Astrocyte (in vitro differentiated cells and primary cell): Measurements from ENCODE around the gene MFNG. TPM values are rescaled to one million over a fixed set of nuclear protein-coding genes. Genes with fewer than 3 reads are reported as not detected.
"Not testable (repeated sequence)": the region's sequence is repeated elsewhere in the genome, so short reads cannot be mapped to it uniquely, and the experiment has no call there.

Source experiments
- DNase-seq: peaks from one replicate; pipeline ENCODE4 v3.0.0-alpha.2; 2010; ENCODE audit warnings: low read depth
- FAIRE-seq: peaks from 2 replicates; lab custom pipeline; 2011; peaks lifted over from hg19 to GRCh38; lab: Jason Lieb, UNC
- H2AFZ ChIP-seq: 2 replicates; pipeline ENCODE4 v1.6.0; 2012; ENCODE audit warnings: low read depth, low read length, inconsistent platforms
- H3K27ac ChIP-seq: 2 replicates; pipeline ENCODE4 v1.5.1; 2011; ENCODE audit warnings: low read depth, low read length, inconsistent platforms
- H3K27me3 ChIP-seq: 2 replicates; pipeline ENCODE4 v1.6.0; 2011; ENCODE audit warnings: low read length, inconsistent platforms; ENCODE audit not compliant: insufficient read depth
- H3K36me3 ChIP-seq: 2 replicates; pipeline ENCODE4 v1.5.1; 2011; ENCODE audit warnings: low read length, inconsistent platforms; ENCODE audit not compliant: insufficient read depth
- H3K4me1 ChIP-seq: 2 replicates; pipeline ENCODE4 v1.5.1; 2011; ENCODE audit warnings: low read length, inconsistent platforms; ENCODE audit not compliant: insufficient read depth
- H3K4me2 ChIP-seq: 2 replicates; pipeline ENCODE4 v1.6.0; 2012; ENCODE audit warnings: low read length, inconsistent platforms
- H3K4me3 ChIP-seq: 2 replicates; pipeline ENCODE4 v1.5.1; 2011; ENCODE audit warnings: low read depth, mild to moderate bottlenecking, low read length, inconsistent platforms; ENCODE audit not compliant: insufficient read depth
- H3K79me2 ChIP-seq: 2 replicates; pipeline ENCODE4 v1.6.0; 2012; ENCODE audit warnings: mild to moderate bottlenecking, low read length, inconsistent platforms; ENCODE audit not compliant: insufficient read depth
- H3K9ac ChIP-seq: 2 replicates; pipeline ENCODE4 v1.6.0; 2012; ENCODE audit warnings: mild to moderate bottlenecking, low read length, inconsistent platforms
- H3K9me3 ChIP-seq: 2 replicates; pipeline ENCODE4 v1.5.1; 2012; ENCODE audit warnings: low read depth, mild to moderate bottlenecking, low read length, inconsistent platforms; ENCODE audit not compliant: insufficient read depth
- H4K20me1 ChIP-seq: 2 replicates; pipeline ENCODE4 v1.6.0; 2012; ENCODE audit warnings: low read length, inconsistent platforms; ENCODE audit not compliant: insufficient read depth
- H3K27ac Mint-ChIP-seq: one replicate; pipeline ENCODE4 v1.8.0; 2021; ENCODE audit warnings: mild to moderate bottlenecking, mixed read lengths; ENCODE audit not compliant: unreplicated experiment
- H3K27me3 Mint-ChIP-seq: one replicate; pipeline ENCODE4 v1.8.0; 2021; ENCODE audit warnings: low read depth, mixed read lengths; ENCODE audit not compliant: unreplicated experiment
- H3K36me3 Mint-ChIP-seq: one replicate; pipeline ENCODE4 v1.8.0; 2021; ENCODE audit warnings: low read depth, mixed read lengths; ENCODE audit not compliant: unreplicated experiment
- H3K4me1 Mint-ChIP-seq: one replicate; pipeline ENCODE4 v1.8.0; 2021; ENCODE audit warnings: low read depth, mixed read lengths; ENCODE audit not compliant: unreplicated experiment
- H3K4me3 Mint-ChIP-seq: one replicate; pipeline ENCODE4 v1.8.0; 2021; ENCODE audit warnings: mild to moderate bottlenecking, moderate library complexity, mixed read lengths; ENCODE audit not compliant: unreplicated experiment
- H3K9me3 Mint-ChIP-seq: one replicate; pipeline ENCODE4 v1.8.0; 2021; ENCODE audit warnings: mild to moderate bottlenecking, mixed read lengths; ENCODE audit not compliant: unreplicated experiment
- EZH2 ChIP-seq: IDR thresholded peaks from 2 replicates; pipeline ENCODE4 v1.6.1; 2012; ENCODE audit warnings: mild to moderate bottlenecking, low read length, inconsistent platforms; ENCODE audit not compliant: insufficient read depth
- total RNA-seq: library from RNA; stranded (reverse); gene quantifications from 2 replicates; pipeline ENCODE4 v1.2.1, GENCODE V29; 2021
- TF ChIP-seq, protein P1 (sequence below): IDR thresholded peaks from 2 replicates; pipeline ENCODE4 v1.5.1; 2011; ENCODE audit warnings: low read depth, mild to moderate bottlenecking, inconsistent platforms, low read length, moderate library complexity; ENCODE audit not compliant: insufficient read depth

MFNG gene
- total RNA-seq, 1 donor from 2014 or later = 1.4 TPM

DNA sequence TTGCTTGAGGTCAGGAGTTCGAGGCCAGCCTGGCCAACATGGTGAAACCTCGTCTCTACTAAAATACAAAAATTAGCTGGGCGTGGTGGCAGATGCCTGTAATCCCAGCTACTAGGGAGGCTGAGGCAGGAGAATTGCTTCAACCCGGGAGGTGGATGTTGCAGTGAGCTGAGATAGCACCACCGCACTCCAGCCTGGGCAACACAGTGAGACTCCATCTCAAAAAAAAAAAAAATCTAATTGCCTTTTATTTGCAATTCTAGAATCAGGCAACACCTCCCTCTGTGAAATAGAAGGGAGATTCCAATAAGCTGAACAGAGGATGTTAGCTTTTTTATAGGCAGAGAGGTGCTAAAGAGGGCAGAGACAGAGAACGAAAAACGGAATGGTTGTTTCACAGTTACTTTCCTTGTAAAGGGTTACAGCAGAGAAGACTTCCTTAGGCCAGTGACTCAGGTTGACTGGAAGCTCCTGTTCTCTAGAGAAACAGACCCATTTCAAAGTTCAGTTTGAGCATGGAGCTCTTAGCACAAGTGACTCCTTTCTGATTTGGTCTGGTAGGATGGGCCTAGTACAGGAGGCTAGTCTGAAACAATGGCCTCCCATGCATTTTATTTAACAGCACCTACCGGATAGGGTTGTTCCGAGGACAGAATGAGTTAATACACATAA lies 41.0 kb upstream of the MFNG start:
- not testable (repeated sequence) for H3K27me3 Mint-ChIP-seq, H3K9ac ChIP-seq, H3K9me3 Mint-ChIP-seq, H3K36me3 ChIP-seq, H3K4me3 ChIP-seq, H3K27me3 ChIP-seq, FAIRE-seq, H3K4me3 Mint-ChIP-seq, H3K27ac ChIP-seq, H2AFZ ChIP-seq, DNase-seq, H3K4me2 ChIP-seq, H3K36me3 Mint-ChIP-seq, H3K9me3 ChIP-seq, H3K79me2 ChIP-seq, H3K27ac Mint-ChIP-seq, H4K20me1 ChIP-seq
- peaks cover 19% of the 10 kb centered on the region for H3K4me1 Mint-ChIP-seq
- H3K4me1 ChIP-seq = peaks cover 24% of the 10 kb centered on the region

- H3K4me1 Mint-ChIP-seq = peaks cover 25% of the 10 kb centered on the region
- Histone ChIP-seq H3K4me2 (peak overlapping the region; percentile 67), H3K27me3 (no peaks in the 10 kb centered on the region), H4K20me1 (no peaks in the 10 kb centered on the region), H3K9ac (peak overlapping the region; percentile 15), H3K27ac (peak overlapping the region; percentile 8), H2AFZ (no peak overlapping the region), H3K9me3 (no peaks in the 10 kb centered on the region), H3K36me3 (no peaks in the 10 kb centered on the region), H3K4me1 (peaks cover 24% of the 10 kb centered on the region), H3K79me2 (no peaks in the 10 kb centered on the region), H3K4me3 (no peak overlapping the region)
- no peak overlapping the region for H3K4me3 Mint-ChIP-seq
- H3K27ac Mint-ChIP-seq = no peak overlapping the region
- H3K36me3 Mint-ChIP-seq = peaks cover 2% of the 10 kb centered on the region
- TF ChIP-seq, protein P1, sequence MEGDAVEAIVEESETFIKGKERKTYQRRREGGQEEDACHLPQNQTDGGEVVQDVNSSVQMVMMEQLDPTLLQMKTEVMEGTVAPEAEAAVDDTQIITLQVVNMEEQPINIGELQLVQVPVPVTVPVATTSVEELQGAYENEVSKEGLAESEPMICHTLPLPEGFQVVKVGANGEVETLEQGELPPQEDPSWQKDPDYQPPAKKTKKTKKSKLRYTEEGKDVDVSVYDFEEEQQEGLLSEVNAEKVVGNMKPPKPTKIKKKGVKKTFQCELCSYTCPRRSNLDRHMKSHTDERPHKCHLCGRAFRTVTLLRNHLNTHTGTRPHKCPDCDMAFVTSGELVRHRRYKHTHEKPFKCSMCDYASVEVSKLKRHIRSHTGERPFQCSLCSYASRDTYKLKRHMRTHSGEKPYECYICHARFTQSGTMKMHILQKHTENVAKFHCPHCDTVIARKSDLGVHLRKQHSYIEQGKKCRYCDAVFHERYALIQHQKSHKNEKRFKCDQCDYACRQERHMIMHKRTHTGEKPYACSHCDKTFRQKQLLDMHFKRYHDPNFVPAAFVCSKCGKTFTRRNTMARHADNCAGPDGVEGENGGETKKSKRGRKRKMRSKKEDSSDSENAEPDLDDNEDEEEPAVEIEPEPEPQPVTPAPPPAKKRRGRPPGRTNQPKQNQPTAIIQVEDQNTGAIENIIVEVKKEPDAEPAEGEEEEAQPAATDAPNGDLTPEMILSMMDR = no peak
- no peak for TF ChIP-seq EZH2
- H3K9me3 Mint-ChIP-seq = no peaks in the 10 kb centered on the region
- H3K27me3 Mint-ChIP-seq = peaks cover 5% of the 10 kb centered on the region
- DNase-seq (no peak), FAIRE-seq (no peak)
These were observed 40.2 kb upstream of the MFNG start for GRCh38 chr22:37526376-37526775.

DNA sequence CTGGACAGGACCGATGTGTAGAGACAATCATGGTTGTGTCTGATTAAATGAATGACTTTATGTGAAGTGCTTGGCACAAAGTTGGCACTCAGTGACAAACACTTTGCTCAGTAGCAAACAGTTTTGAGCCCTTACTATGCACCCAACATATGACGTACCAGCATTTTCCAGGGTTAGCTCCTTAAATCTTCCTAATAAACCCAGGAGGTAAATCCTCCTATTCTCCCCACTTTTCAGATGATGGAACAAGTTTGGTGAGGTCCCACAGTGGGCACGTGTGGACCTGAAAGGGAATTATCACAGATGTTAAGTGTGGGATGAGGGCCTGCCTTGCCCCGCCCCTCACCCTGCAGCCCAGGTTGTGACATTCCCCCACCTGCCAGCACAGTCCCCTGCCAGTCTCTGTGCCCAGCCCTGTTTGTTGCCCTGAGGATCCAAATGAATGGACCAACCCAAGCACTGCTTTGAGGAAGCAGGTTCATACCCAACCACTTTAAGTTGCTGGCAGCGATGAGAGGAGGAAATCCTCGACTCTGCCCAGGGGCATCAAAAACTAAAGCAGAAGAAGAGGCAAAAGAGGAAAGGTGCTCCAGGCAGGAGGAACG lies 39.7 kb upstream of the MFNG start:
- peaks cover 2% of the 10 kb centered on the region for H3K36me3 Mint-ChIP-seq
- peak overlapping the region; percentile 15 for H3K9ac ChIP-seq
- H2AFZ ChIP-seq = no peak overlapping the region
- H3K4me3 ChIP-seq = no peak overlapping the region
- no peaks in the 10 kb centered on the region for H3K79me2 ChIP-seq
- peaks cover 29% of the 10 kb centered on the region for H3K4me1 Mint-ChIP-seq
- H3K4me3 Mint-ChIP-seq = no peak overlapping the region
- H3K4me2 ChIP-seq = peak overlapping the region; percentile 67
- FAIRE-seq (no peak), DNase-seq (peak; percentile 22)
- H3K27ac Mint-ChIP-seq = no peak overlapping the region
- H3K27me3 ChIP-seq = no peaks in the 10 kb centered on the region
- H4K20me1 ChIP-seq = no peaks in the 10 kb centered on the region
- H3K4me1 ChIP-seq = peaks cover 24% of the 10 kb centered on the region
- H3K27me3 Mint-ChIP-seq = peaks cover 5% of the 10 kb centered on the region
- H3K9me3 Mint-ChIP-seq = no peaks in the 10 kb centered on the region
- peak overlapping the region; percentile 84 for H3K27ac ChIP-seq
- H3K9me3 ChIP-seq = no peaks in the 10 kb centered on the region
- no peaks in the 10 kb centered on the region for H3K36me3 ChIP-seq
- TF ChIP-seq, protein P1 = no peak
- TF ChIP-seq EZH2 = no peak
